Measurements from ENCODE around the gene SPEF1.
A peak's percentile ranks its signal among the peaks of the same experiment; 100 is the strongest.

GRCh38 chr20:3749689-3750531 is 31.3 kb downstream of the SPEF1 start:
- TF ChIP-seq POLR2A (IDR thresholded peaks at IDR 0.05) (no peak), CTCF (IDR thresholded peaks at IDR 0.05) (peak in 3 of 4 experiments; percentile 8 to 35 (median 26))
